Trophoblast cell (in vitro differentiated cells and primary cell): ENCODE measurements around the gene RELA.

Experiments
- DNase-seq, 2 donors: peaks; one replicate each; pipeline ENCODE4 v3.0.0-alpha.2; 2016
- H2AFZ ChIP-seq: 2 replicates; pipeline ENCODE4 v1.6.1; 2013; ENCODE audit warnings: low read length, moderate library complexity, mild to moderate bottlenecking; ENCODE audit not compliant: insufficient read depth, poor library complexity
- H2AK5ac ChIP-seq: 2 replicates; pipeline ENCODE4 v1.6.1; 2013; ENCODE audit warnings: mild to moderate bottlenecking, low read length
- H2BK120ac ChIP-seq: 2 replicates; pipeline ENCODE4 v1.6.1; 2013; ENCODE audit warnings: low read length, mild to moderate bottlenecking, moderate library complexity; ENCODE audit not compliant: insufficient read depth, poor library complexity
- H2BK12ac ChIP-seq: 2 replicates; pipeline ENCODE4 v1.6.1; 2013; ENCODE audit warnings: mild to moderate bottlenecking, low read length, moderate library complexity
- H2BK5ac ChIP-seq: 2 replicates; pipeline ENCODE4 v1.6.1; 2013; ENCODE audit warnings: low read length, low read depth, moderate library complexity, mild to moderate bottlenecking; ENCODE audit not compliant: poor library complexity
- H3K14ac ChIP-seq: 2 replicates; pipeline ENCODE4 v1.6.1; 2013; ENCODE audit warnings: mild to moderate bottlenecking, low read length
- H3K18ac ChIP-seq: 2 replicates; pipeline ENCODE4 v1.6.1; 2013; ENCODE audit warnings: mild to moderate bottlenecking, low read length
- H3K23ac ChIP-seq: 2 replicates; pipeline ENCODE4 v1.6.1; 2013; ENCODE audit warnings: low read length
- H3K27ac ChIP-seq: 2 replicates; pipeline ENCODE4 v1.5.1; 2013; ENCODE audit warnings: low read depth, mild to moderate bottlenecking, inconsistent platforms, low read length, moderate library complexity
- H3K27me3 ChIP-seq: 2 replicates; pipeline ENCODE4 v1.6.1; 2013; ENCODE audit warnings: inconsistent platforms, mild to moderate bottlenecking, low read length, moderate library complexity; ENCODE audit not compliant: insufficient read depth
- H3K36me3 ChIP-seq, 2 experiments: 1 replicate in 1 of 2; 2 replicates in 1 of 2; pipeline ENCODE4 v1.6.1; 2013; ENCODE audit warnings: low read length in 2 of 2, mild to moderate bottlenecking in 2 of 2, moderate library complexity in 1 of 2; ENCODE audit not compliant: insufficient read depth in 2 of 2, control insufficient read depth in 1 of 2
- H3K4ac ChIP-seq: 2 replicates; pipeline ENCODE4 v1.6.1; 2013; ENCODE audit warnings: low read depth, mild to moderate bottlenecking, low read length, moderate library complexity
- H3K4me1 ChIP-seq, 2 experiments: 1 replicate in 1 of 2; 2 replicates in 1 of 2; pipeline ENCODE4 v1.6.1; 2013; ENCODE audit warnings: low read length in 2 of 2, mild to moderate bottlenecking in 2 of 2, moderate library complexity in 1 of 2; ENCODE audit not compliant: insufficient read depth in 2 of 2, control insufficient read depth in 1 of 2
- H3K4me2 ChIP-seq: 2 replicates; pipeline ENCODE4 v1.6.1; 2013; ENCODE audit warnings: inconsistent platforms, mild to moderate bottlenecking, low read length, moderate library complexity
- H3K4me3 ChIP-seq: 2 replicates; pipeline ENCODE4 v1.5.1; 2013; ENCODE audit warnings: mild to moderate bottlenecking, low read depth, low read length, inconsistent platforms
- H3K79me1 ChIP-seq: one replicate; pipeline ENCODE4 v1.6.1; 2013; ENCODE audit warnings: low read length
- H3K79me2 ChIP-seq: 2 replicates; pipeline ENCODE4 v1.6.1; 2013; ENCODE audit warnings: low read length, mild to moderate bottlenecking; ENCODE audit not compliant: control insufficient read depth, insufficient read depth, poor library complexity
- H3K9ac ChIP-seq: 2 replicates; pipeline ENCODE4 v1.6.1; 2013; ENCODE audit warnings: mild to moderate bottlenecking, low read length
- H3K9me3 ChIP-seq: 2 replicates; pipeline ENCODE4 v1.6.1; 2013; ENCODE audit warnings: low read depth, mild to moderate bottlenecking, control low read depth, inconsistent platforms, low read length; ENCODE audit not compliant: insufficient read depth
- H4K12ac ChIP-seq: 2 replicates; pipeline ENCODE4 v1.6.1; 2013; ENCODE audit warnings: low read depth, mild to moderate bottlenecking, low read length, moderate library complexity
- H4K8ac ChIP-seq: 2 replicates; pipeline ENCODE4 v1.6.1; 2013; ENCODE audit warnings: low read depth, mild to moderate bottlenecking, low read length, moderate library complexity
- H4K91ac ChIP-seq: one replicate; pipeline ENCODE4 v1.6.1; 2013; ENCODE audit warnings: low read depth, mild to moderate bottlenecking, low read length, moderate library complexity
- WGBS: extraction: QIAGEN DNeasy Blood & Tissue Kit; methylation state at CpG from one replicate; pipeline ENCODE4 v1.1.7; 2013; ENCODE audit warnings: missing lambda C conversion rate; ENCODE audit not compliant: insufficient read length, insufficient coverage; ENCODE audit errors: extremely low coverage; 5-methylcytosine and 5-hydroxymethylcytosine counted together

Gene RELA

DNA sequence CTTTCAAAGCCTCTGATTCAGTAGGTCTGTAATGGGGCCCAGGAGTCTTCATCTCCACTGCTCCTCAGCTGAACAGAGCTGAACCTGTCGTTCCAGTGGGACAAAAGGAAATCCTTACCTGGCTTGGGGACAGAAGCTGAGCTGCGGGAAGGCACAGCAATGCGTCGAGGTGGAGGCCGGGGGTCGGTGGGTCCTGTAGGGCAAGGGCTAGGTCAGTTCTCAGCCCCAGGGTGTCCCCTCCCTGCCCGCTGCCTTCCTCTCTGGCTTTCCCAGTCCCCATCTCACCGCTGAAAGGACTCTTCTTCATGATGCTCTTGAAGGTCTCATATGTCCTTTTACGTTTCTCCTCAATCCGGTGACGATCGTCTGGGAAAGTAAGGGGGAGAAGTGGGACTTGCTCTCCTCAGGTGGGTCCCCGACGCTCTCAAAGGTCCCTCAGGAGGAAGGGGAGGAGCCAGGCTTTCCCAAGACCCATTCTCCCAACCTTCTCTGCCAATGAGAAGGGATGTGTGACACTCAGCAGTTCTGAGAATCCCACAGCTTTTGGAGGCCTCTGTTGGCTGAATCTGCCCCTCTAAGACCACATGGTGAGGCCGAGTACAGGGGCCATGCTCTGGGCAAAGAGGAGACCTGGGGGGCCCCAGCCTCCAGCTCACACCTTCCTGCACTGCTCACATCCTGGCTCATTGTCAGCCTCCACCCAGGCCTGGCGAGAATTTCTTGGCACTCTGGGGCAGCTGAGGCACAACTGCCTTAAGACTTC, 7.0 kb downstream of the RELA start:
- H2AFZ ChIP-seq, result no peak overlapping the region
- H2BK12ac ChIP-seq, result no peak overlapping the region
- no peak overlapping the region for H3K4me3 ChIP-seq
- H3K18ac ChIP-seq, result no peak overlapping the region
- no peak overlapping the region for H4K91ac ChIP-seq
- no peak overlapping the region for H4K8ac ChIP-seq
- H4K12ac ChIP-seq, result no peak overlapping the region
- no peak overlapping the region for H3K23ac ChIP-seq
- H3K79me2 ChIP-seq, result peaks cover 4% of the 10 kb centered on the region
- H3K27me3 ChIP-seq, result no peaks in the 10 kb centered on the region
- H2BK5ac ChIP-seq, result no peak overlapping the region
- peaks cover 61 to 72% of the 10 kb centered on the region in 2 experiments for H3K36me3 ChIP-seq
- no peak overlapping the region for H3K27ac ChIP-seq
- H3K14ac ChIP-seq, result no peak overlapping the region
- H3K4me1 ChIP-seq, result peaks cover 16 to 19% of the 10 kb centered on the region in 2 experiments
- H3K9me3 ChIP-seq, result peaks cover 2% of the 10 kb centered on the region
- no peak for DNase-seq
- no CpG with 5 or more reads among the region's 16 CpGs for WGBS
- no peak overlapping the region for H3K4ac ChIP-seq
- no peak overlapping the region for H2BK120ac ChIP-seq
- no peak overlapping the region for H2AK5ac ChIP-seq
- no peak overlapping the region for H3K9ac ChIP-seq
- peaks cover 14% of the 10 kb centered on the region for H3K79me1 ChIP-seq
- no peak overlapping the region for H3K4me2 ChIP-seq

DNA sequence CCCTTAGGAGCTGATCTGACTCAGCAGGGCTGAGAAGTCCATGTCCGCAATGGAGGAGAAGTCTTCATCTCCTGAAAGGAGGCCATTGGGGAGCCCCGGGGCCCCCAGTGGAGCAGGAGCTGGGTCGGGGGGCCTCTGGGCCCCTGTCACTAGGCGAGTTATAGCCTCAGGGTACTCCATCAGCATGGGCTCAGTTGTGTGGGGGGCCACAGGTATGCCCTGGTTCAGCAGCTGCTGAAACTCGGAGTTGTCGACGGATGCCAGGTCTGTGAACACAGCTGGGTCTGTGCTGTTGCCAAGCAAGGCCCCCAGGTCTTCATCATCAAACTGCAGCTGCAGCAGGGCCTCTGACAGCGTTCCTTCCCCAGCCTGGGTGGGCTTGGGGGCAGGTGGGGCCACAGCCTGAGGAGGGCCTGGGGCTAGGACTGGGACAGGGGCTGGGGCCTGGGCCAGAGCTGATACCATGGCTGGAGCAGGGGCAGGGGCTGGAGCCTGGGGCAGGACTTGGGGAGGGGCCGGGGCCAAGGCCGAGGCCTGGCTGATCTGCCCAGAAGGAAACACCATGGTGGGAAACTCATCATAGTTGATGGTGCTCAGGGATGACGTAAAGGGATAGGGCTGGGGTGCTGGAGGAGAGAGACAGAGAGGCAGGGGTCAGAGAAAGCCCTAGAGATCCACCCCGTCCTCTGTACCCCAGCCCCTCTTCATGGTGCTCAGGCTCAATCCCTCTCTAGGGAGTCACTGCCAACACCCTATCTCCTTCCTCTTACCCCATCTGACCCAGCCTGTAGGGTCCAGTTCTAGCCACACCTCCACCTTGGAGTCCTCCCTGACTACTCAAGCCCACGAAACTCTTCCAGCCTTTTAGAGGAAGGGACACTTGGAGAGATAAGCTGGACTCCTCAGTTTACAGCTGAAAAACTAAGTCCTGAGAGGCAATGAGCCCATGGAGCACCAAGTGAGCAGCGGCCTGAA, 8.1 kb downstream of the RELA start:
- Histone ChIP-seq H3K23ac (no peak overlapping the region), H3K36me3 (peaks cover 65 to 68% of the 10 kb centered on the region in 2 experiments), H3K79me1 (peaks cover 14% of the 10 kb centered on the region), H3K9ac (no peak overlapping the region), H2AK5ac (no peak overlapping the region), H2BK12ac (no peak overlapping the region), H3K4ac (no peak overlapping the region), H4K91ac (no peak overlapping the region), H3K18ac (no peak overlapping the region), H2AFZ (no peak overlapping the region), H2BK5ac (no peak overlapping the region), H3K27ac (no peak overlapping the region), H3K79me2 (peaks cover 4% of the 10 kb centered on the region), H4K8ac (no peak overlapping the region), H3K4me1 (peaks cover 23 to 27% of the 10 kb centered on the region in 2 experiments), H3K14ac (no peak overlapping the region), H3K4me3 (no peak overlapping the region), H2BK120ac (no peak overlapping the region), H3K9me3 (peaks cover 2% of the 10 kb centered on the region), H4K12ac (no peak overlapping the region), H3K27me3 (no peaks in the 10 kb centered on the region), H3K4me2 (no peak overlapping the region)
- no peak for DNase-seq
- WGBS, result no CpG with 5 or more reads among the region's 14 CpGs

- Histone ChIP-seq H2BK5ac (peak overlapping the region; percentile 5), H4K12ac (peak overlapping the region; percentile 61), H3K9ac (peak overlapping the region; percentile 3), H3K79me1 (peaks cover 14% of the 10 kb centered on the region), H2AFZ (peak overlapping the region; percentile 61), H3K4me2 (peak overlapping the region; percentile 83), H3K14ac (peak overlapping the region; percentile 68), H3K18ac (peak overlapping the region; percentile 17), H3K27me3 (no peaks in the 10 kb centered on the region), H2BK12ac (peak overlapping the region; percentile 29), H3K79me2 (peaks cover 4% of the 10 kb centered on the region), H4K91ac (peak overlapping the region; percentile 96), H3K36me3 (peaks cover 60 to 63% of the 10 kb centered on the region in 2 experiments), H3K4me1 (peaks cover 23 to 27% of the 10 kb centered on the region in 2 experiments), H3K23ac (no peak overlapping the region), H2BK120ac (peak overlapping the region; percentile 5), H3K9me3 (peaks cover 2% of the 10 kb centered on the region), H4K8ac (peak overlapping the region; percentile 92), H2AK5ac (peak overlapping the region; percentile 83), H3K4ac (peak overlapping the region; percentile 48), H3K27ac (peak overlapping the region; percentile 97), H3K4me3 (no peak overlapping the region)
- no CpG with 5 or more reads among the region's 12 CpGs for WGBS
- DNase-seq, result no peak
Observed at GRCh38 chr11:65653229-65654225, 9.2 kb downstream of the RELA start.
